K562 (cell line): ENCODE data around the gene RCC2. TPM values are rescaled to one million over a fixed set of nuclear protein-coding genes. Genes with fewer than 3 reads are reported as not detected.
A peak's percentile ranks its signal among the peaks of the same experiment; 100 is the strongest.

Source experiments
- ATAC-seq: fragments of 200-7000 bp; cut with Tn5 transposase; 3 replicates; pipeline ENCODE4 v1.9.1; 2020; ENCODE audit warnings: moderate library complexity
- BruUV-seq: library from RNA; stranded (reverse); fragments of 400-500 nt; replicated peaks from 2 replicates; lab custom pipeline; 2021; lab: Mats Ljungman, UMichigan
- CTCF ChIA-PET: fragments of 300-600 bp; formaldehyde crosslinking; extraction: SDS; loops from one replicate; lab custom pipeline; 2021; ENCODE audit warnings: low intra/inter-chr PET ratio; lab: Yijun Ruan, JAX
- POLR2A ChIA-PET: fragments of 300-600, 350-650 bp; sonication (Branson Sonifier 250); formaldehyde crosslinking; extraction: SDS; loops from one replicate; lab custom pipeline; 2021; ENCODE audit warnings: antibody characterized with exemption, inconsistent platforms; lab: Yijun Ruan, JAX
- DNase-seq, 4 experiments: peaks; one replicate each; pipeline versions ENCODE4 v3.0.0 to v3.0.0-alpha.2; 2011 to 2018; ENCODE audit warnings: low spot score in 3 of 4, mixed read lengths in 3 of 4; ENCODE audit errors: extremely low read depth in 1 of 4
- FAIRE-seq: peaks from 2 replicates; lab custom pipeline; 2011; peaks lifted over from hg19 to GRCh38; lab: Jason Lieb, UNC
- H2AFZ ChIP-seq: 2 replicates; pipeline ENCODE4 v1.6.0; 2011; ENCODE audit warnings: low read depth, low read length, control low read depth, inconsistent platforms
- H3K27ac ChIP-seq: fragments of 200-600 bp; 3 replicates; pipeline ENCODE4 v1.8.0; 2011; ENCODE audit warnings: low read depth, mild to moderate bottlenecking, control low read depth, inconsistent platforms, low read length, moderate library complexity, mixed read lengths; ENCODE audit errors: extremely low read depth
- H3K27me3 ChIP-seq, 2 experiments: fragments of 300-600 bp in 1 of 2; 2 replicates in 1 of 2; 3 replicates in 1 of 2; pipeline versions ENCODE4 v1.6.0 to v1.8.0; 2011; ENCODE audit warnings: inconsistent platforms in 2 of 2, low read length in 2 of 2, mild to moderate bottlenecking in 1 of 2, mixed read lengths in 1 of 2, moderate library complexity in 1 of 2; ENCODE audit not compliant: control insufficient read depth in 2 of 2, insufficient read depth in 2 of 2
- H3K36me3 ChIP-seq: fragments of 300-600 bp; 3 replicates; pipeline ENCODE4 v1.8.0; 2011; ENCODE audit warnings: mild to moderate bottlenecking, low read length, inconsistent platforms; ENCODE audit not compliant: control insufficient read depth, insufficient read depth
- H3K4me1 ChIP-seq, 2 experiments: fragments of 200-600 bp in 1 of 2; replicated peaks in 1 of 2; 2 replicates in 1 of 2; 3 replicates in 1 of 2; pipeline versions ENCODE4 v1.5.1 to v1.8.0; 2011; ENCODE audit warnings: inconsistent platforms in 2 of 2, low read length in 2 of 2, mild to moderate bottlenecking in 1 of 2, mixed read lengths in 1 of 2, moderate library complexity in 1 of 2; ENCODE audit not compliant: control insufficient read depth in 2 of 2, insufficient read depth in 2 of 2
- H3K4me2 ChIP-seq: 2 replicates; pipeline ENCODE4 v1.6.1; 2011; ENCODE audit warnings: low read length, control low read depth, inconsistent platforms, mixed read lengths; ENCODE audit not compliant: insufficient read depth
- H3K4me3 ChIP-seq: fragments of 200-600 bp; sonication (generic), shearing (Covaris generic); 2 replicates; pipeline ENCODE4 v1.5.1; 2016; ENCODE audit warnings: control low read depth, inconsistent platforms
- H3K79me2 ChIP-seq: fragments of 200-600 bp; 3 replicates; pipeline ENCODE4 v1.8.0; 2011; ENCODE audit warnings: low read length, inconsistent platforms; ENCODE audit not compliant: control insufficient read depth, insufficient read depth
- H3K9ac ChIP-seq, 2 experiments: 2 replicates each; pipeline versions ENCODE4 v1.6.0 to v1.6.1; 2011; ENCODE audit warnings: low read depth in 2 of 2, low read length in 2 of 2, control low read depth in 1 of 2, inconsistent platforms in 1 of 2, mild to moderate bottlenecking in 1 of 2, mixed read lengths in 1 of 2; ENCODE audit not compliant: insufficient read depth in 1 of 2
- H3K9me1 ChIP-seq: one replicate; pipeline ENCODE4 v1.6.0; 2011; ENCODE audit warnings: inconsistent platforms, mild to moderate bottlenecking, low read length, moderate library complexity; ENCODE audit not compliant: control insufficient read depth, insufficient read depth
- H3K9me3 ChIP-seq: replicated peaks from 2 replicates; pipeline ENCODE4 v1.5.1; 2011; ENCODE audit warnings: low read depth, low read length, inconsistent platforms; ENCODE audit not compliant: control insufficient read depth, insufficient read depth
- H4K20me1 ChIP-seq: replicated peaks from 2 replicates; pipeline ENCODE4 v1.6.1; 2011; ENCODE audit warnings: low read length, inconsistent platforms, mixed read lengths; ENCODE audit not compliant: control insufficient read depth, insufficient read depth
- CREB1 ChIP-seq, 2 experiments: sonication (generic) in 1 of 2; formaldehyde crosslinking in 1 of 2; IDR thresholded peaks; 2 replicates each; pipeline versions ENCODE4 v1.6.1 to v1.8.0; 2012 to 2022; ENCODE audit warnings: inconsistent platforms in 1 of 2, mild to moderate bottlenecking in 1 of 2, missing genetic modification reagents in 1 of 2, moderate library complexity in 1 of 2
- EZH2 ChIP-seq: IDR thresholded peaks from 2 replicates; pipeline ENCODE4 v1.6.1; 2012; ENCODE audit warnings: low read depth, mild to moderate bottlenecking, inconsistent platforms, low read length, borderline replicate concordance
- FOXK2 ChIP-seq, 2 experiments: fragments of 450-650 bp; IDR thresholded peaks in 1 of 2; conservative IDR thresholded peaks in 1 of 2; 2 replicates each; pipeline ENCODE4 v1.6.1; 2016; ENCODE audit warnings: low read depth in 2 of 2, mild to moderate bottlenecking in 1 of 2
- GATAD2A ChIP-seq: fragments of 450-650 bp; IDR thresholded peaks from 2 replicates; pipeline ENCODE4 v1.6.1; 2017
- NONO ChIP-seq, 2 experiments: fragments of 200-400 bp in 1 of 2; fragments of 450-650 bp in 1 of 2; formaldehyde crosslinking in 1 of 2; IDR thresholded peaks; 2 replicates each; pipeline ENCODE4 v1.6.1; 2017; ENCODE audit warnings: low read depth in 2 of 2, mild to moderate bottlenecking in 2 of 2, moderate library complexity in 2 of 2, low read length in 1 of 2
- PYGO2 ChIP-seq: fragments of 450-650 bp; IDR thresholded peaks from 2 replicates; pipeline ENCODE4 v1.6.1; 2016; ENCODE audit warnings: mild to moderate bottlenecking, missing genetic modification characterization, moderate library complexity, missing compliant biosample characterization
- ZNF23 ChIP-seq: fragments of 250-450 bp; sonication (Bioruptor Pico); IDR thresholded peaks from 2 replicates; pipeline ENCODE4 v1.4.0; 2020; ENCODE audit warnings: mild to moderate bottlenecking
- ZNF41 ChIP-seq: fragments of 250-450 bp; sonication (Bioruptor Pico); conservative IDR thresholded peaks from 2 replicates; pipeline ENCODE4 v1.4.0; 2020; ENCODE audit warnings: mild to moderate bottlenecking
- WGBS: fragments of 100-300 bp; shearing (Covaris generic); methylation state at CpG from one replicate; pipeline ENCODE4 v1.1.6; 2016; ENCODE audit warnings: low coverage, mixed read lengths; ENCODE audit not compliant: insufficient coverage; ENCODE audit errors: missing lambda C conversion rate; 5-methylcytosine and 5-hydroxymethylcytosine counted together
- in situ Hi-C: fragments of 300-500 bp; cut with MboI; formaldehyde crosslinking; loops from 4 replicates; pipeline ENCODE4 v1.15.0; 2018; ENCODE audit warnings: inconsistent platforms, mixed read lengths
- intact Hi-C: fragments of 100-400 bp; cut with micrococcal nuclease; formaldehyde crosslinking; loops from 2 replicates; pipeline ENCODE4 v1.14.2; 2022
- polyA plus RNA-seq, 8 experiments: library from polyadenylated mRNA; depleted of rRNA in 4 of 8; stranded (reverse) in 5 of 8; unstranded in 3 of 8; fragments of >200 nt; fragmentation: Nextera tagmentation in 2 of 8; fragmentation: Illumina TruSeq in 1 of 8; extraction: Ambion mirVana in 2 of 8; extraction: Trizol in 1 of 8; gene quantifications; 2 replicates each; pipeline versions ENCODE4 v1.2.1 to v1.2.3, GENCODE V29; 2011 to 2014; ENCODE audit warnings: inconsistent platforms in 1 of 8, missing spikeins in 1 of 8
- total RNA-seq, 7 experiments: library from RNA; depleted of rRNA in 6 of 7; stranded (reverse); fragments of >200 nt in 6 of 7; fragmentation: Illumina TruSeq in 2 of 7; extraction: Trizol in 2 of 7; gene quantifications; 2 replicates each; pipeline versions ENCODE4 v1.2.1 to v1.2.3, GENCODE V29; 2011 to 2021; ENCODE audit warnings: low replicate concordance in 1 of 7
- TF ChIP-seq, protein P1 (sequence below): fragments of 450-650 bp; IDR thresholded peaks from 2 replicates; pipeline ENCODE4 v1.6.1; 2016
- TF ChIP-seq, protein P2 (sequence below): sonication (generic); formaldehyde crosslinking; IDR thresholded peaks from 2 replicates; pipeline ENCODE4 v1.8.1; 2023; ENCODE audit warnings: mild to moderate bottlenecking, missing genetic modification reagents, moderate library complexity
- TF ChIP-seq, protein P3 (sequence below): sonication (generic); formaldehyde crosslinking; IDR thresholded peaks from 2 replicates; pipeline ENCODE4 v1.8.0; 2022; ENCODE audit warnings: missing genetic modification reagents, mild to moderate bottlenecking, moderate library complexity, borderline replicate concordance

The RCC2 gene
- total and polyA plus RNA-seq, 9 of the 15 experiments (the other 6 are each of a cell fraction or from before 2014, with no cell fraction given): 31.8 to 292 (median 116) TPM

DNA sequence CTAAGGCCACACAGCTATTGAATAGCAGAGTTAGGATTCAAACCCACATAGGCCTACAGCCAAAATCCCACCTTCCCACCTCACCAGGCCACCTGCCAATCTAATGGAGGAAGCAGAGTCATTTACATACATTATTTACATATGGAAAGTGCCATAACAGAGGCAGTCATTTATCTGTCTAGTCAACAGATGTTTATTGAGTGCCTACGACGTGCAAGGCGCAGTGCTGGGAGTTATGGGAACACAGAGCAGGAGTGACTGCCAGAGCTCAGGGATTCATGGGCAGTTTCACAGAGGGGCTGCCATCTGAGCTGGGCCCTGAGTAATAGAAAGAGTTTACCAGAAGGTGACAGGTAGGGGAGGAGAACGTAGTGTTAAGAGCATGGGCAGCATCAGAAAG is 77.8 kb downstream of the RCC2 start:
- Histone ChIP-seq H3K36me3 (no peaks in the 10 kb centered on the region), H3K27me3 (peaks cover 7 to 17% of the 10 kb centered on the region in 2 experiments), H4K20me1 (no peaks in the 10 kb centered on the region), H3K79me2 (no peaks in the 10 kb centered on the region), H3K4me1 (peaks cover 16 to 20% of the 10 kb centered on the region in 2 experiments; a peak in 4 of 5 replicates), H3K9ac (no peak overlapping the region), H3K4me2 (no peak overlapping the region), H3K4me3 (no peak overlapping the region), H3K9me3 (no peaks in the 10 kb centered on the region), H3K9me1 (no peaks in the 10 kb centered on the region), H2AFZ (peak overlapping the region; percentile 78; the same call in 1 of the 2 replicates), H3K27ac (no peak overlapping the region)
- no peak for ATAC-seq
- ChIA-PET POLR2A (no interaction called here), CTCF (no interaction called here)
- intact Hi-C loops (no loop called here), in situ Hi-C loops (no loop called here)
- TF ChIP-seq ZNF41: no peak
- TF ChIP-seq, protein P1, sequence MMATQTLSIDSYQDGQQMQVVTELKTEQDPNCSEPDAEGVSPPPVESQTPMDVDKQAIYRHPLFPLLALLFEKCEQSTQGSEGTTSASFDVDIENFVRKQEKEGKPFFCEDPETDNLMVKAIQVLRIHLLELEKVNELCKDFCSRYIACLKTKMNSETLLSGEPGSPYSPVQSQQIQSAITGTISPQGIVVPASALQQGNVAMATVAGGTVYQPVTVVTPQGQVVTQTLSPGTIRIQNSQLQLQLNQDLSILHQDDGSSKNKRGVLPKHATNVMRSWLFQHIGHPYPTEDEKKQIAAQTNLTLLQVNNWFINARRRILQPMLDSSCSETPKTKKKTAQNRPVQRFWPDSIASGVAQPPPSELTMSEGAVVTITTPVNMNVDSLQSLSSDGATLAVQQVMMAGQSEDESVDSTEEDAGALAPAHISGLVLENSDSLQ: peak; percentile 16; the same call in 1 of the 2 replicates
- no peak for FAIRE-seq
- no peak for DNase-seq
- no TSS peak for BruUV-seq
- 43% methylated on average over 4 of the region's 4 CpGs for WGBS

DNA sequence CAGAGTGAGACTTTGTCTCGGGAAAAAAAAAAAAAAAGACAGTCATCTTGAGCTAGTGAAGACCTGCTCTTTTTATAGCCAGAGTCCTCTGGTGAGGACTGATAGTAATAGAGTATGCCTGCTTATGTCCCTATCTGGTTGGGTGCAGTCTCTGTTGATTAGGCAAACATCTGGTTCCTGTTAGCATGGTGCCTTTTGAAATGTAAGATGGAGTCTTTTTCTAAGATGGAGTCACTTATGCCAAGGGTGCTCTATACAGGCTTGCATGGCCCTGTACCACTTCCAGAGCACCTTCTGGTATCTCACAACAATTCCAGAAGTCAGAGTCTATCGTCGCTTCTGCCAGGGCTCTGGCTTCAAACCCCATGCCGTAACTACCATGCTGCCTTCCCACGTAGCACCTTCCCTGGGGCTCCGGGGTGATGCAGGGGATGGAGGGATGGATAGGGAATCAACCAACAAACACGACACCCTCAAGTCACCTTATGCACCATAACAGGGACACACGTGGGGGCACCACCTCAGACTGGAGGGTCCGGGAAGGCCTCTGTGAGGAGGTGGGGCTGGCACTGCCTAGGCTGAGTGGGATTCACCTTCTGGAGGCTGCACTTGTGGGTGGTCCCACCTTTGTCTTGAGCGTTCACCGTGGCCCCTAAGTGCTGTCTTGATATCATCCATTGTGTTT is 79.1 kb downstream of the RCC2 start:
- peaks cover 16 to 20% of the 10 kb centered on the region in 2 experiments; a peak in 4 of 5 replicates for H3K4me1 ChIP-seq
- intact Hi-C loops (no loop called here), in situ Hi-C loops (no loop called here)
- DNase-seq: peak; percentile 52 to 81 (median 66)
- peak overlapping the region; percentile 62; the same call in 1 of the 3 replicates for H3K27ac ChIP-seq
- WGBS: 57% methylated on average over 10 of the region's 11 CpGs
- H3K4me2 ChIP-seq: 0 out of 2 replicates have a peak overlapping the region, but pooled peaks have one; percentile 40
- H3K79me2 ChIP-seq: no peaks in the 10 kb centered on the region
- H3K4me3 ChIP-seq: no peak overlapping the region
- FAIRE-seq: peak; percentile 75
- ATAC-seq: peak; percentile 75
- no peaks in the 10 kb centered on the region for H3K36me3 ChIP-seq
- H3K27me3 ChIP-seq: peaks cover 2 to 21% of the 10 kb centered on the region in 2 experiments; a peak in 3 of 5 replicates
- H3K9me3 ChIP-seq: no peaks in the 10 kb centered on the region
- no peaks in the 10 kb centered on the region for H3K9me1 ChIP-seq
- ChIA-PET CTCF (no interaction called here), POLR2A (no interaction called here)
- BruUV-seq: no TSS peak
- H2AFZ ChIP-seq: peak overlapping the region; percentile 78
- no peaks in the 10 kb centered on the region for H4K20me1 ChIP-seq
- H3K9ac ChIP-seq: no peak overlapping the region
- TF ChIP-seq ZNF23 (CRISPR knock-in tag): peak; percentile 94
- TF ChIP-seq CREB1 (IDR thresholded peaks at IDR 0.05): no peak
- TF ChIP-seq CREB1 (CRISPR knock-in tag; IDR thresholded peaks at IDR 0.05): no peak
- TF ChIP-seq NONO (IDR thresholded peaks at IDR 0.05; ENCODE audit: low read depth in 2 of 2, low read length in 1 of 2): no peak
- TF ChIP-seq, protein P2, sequence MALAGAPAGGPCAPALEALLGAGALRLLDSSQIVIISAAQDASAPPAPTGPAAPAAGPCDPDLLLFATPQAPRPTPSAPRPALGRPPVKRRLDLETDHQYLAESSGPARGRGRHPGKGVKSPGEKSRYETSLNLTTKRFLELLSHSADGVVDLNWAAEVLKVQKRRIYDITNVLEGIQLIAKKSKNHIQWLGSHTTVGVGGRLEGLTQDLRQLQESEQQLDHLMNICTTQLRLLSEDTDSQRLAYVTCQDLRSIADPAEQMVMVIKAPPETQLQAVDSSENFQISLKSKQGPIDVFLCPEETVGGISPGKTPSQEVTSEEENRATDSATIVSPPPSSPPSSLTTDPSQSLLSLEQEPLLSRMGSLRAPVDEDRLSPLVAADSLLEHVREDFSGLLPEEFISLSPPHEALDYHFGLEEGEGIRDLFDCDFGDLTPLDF (CRISPR knock-in tag): no peak
- peak; percentile 28 to 50; a peak in 1 of 4 replicates for TF ChIP-seq FOXK2 (conservative IDR thresholded peaks at IDR 0.05 in 1 of 2, IDR thresholded peaks at IDR 0.05 in 1 of 2; ENCODE audit: low read depth in 2 of 2)
- TF ChIP-seq GATAD2A: peak; percentile 99
- TF ChIP-seq, protein P3, sequence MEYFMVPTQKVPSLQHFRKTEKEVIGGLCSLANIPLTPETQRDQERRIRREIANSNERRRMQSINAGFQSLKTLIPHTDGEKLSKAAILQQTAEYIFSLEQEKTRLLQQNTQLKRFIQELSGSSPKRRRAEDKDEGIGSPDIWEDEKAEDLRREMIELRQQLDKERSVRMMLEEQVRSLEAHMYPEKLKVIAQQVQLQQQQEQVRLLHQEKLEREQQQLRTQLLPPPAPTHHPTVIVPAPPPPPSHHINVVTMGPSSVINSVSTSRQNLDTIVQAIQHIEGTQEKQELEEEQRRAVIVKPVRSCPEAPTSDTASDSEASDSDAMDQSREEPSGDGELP (CRISPR knock-in tag): 0 out of 2 replicates have a peak, but pooled peaks have one; percentile 47
- no peak for TF ChIP-seq EZH2
- TF ChIP-seq PYGO2 (tag): peak; percentile 94
